ENCODE data around the gene MACO1. TPM values are rescaled to one million over a fixed set of nuclear protein-coding genes. Genes with fewer than 3 reads are reported as not detected.
"Not testable (repeated sequence)": the region's sequence is repeated elsewhere in the genome, so short reads cannot be mapped to it uniquely, and the experiment has no call there.

MACO1 gene
- total RNA-seq, 1 experiment from 2014 or later: 22.9 TPM

GRCh38 chr1:25389721-25390120 lies 41.0 kb upstream of the MACO1 start:
- H3K27ac ChIP-seq (ENCODE audit: low read depth, low read length, poor library complexity, severe bottlenecking); H3K9me3 ChIP-seq (ENCODE audit: low read depth, low read length, poor library complexity, severe bottlenecking); H3K4me1 ChIP-seq (ENCODE audit: insufficient read depth, low read length, poor library complexity, severe bottlenecking); H3K27me3 ChIP-seq (replicated peaks; ENCODE audit: insufficient read depth, low read depth, low read length, poor library complexity); DNase-seq (ENCODE audit: low spot score); POLR2A ChIA-PET (ENCODE audit: low non-redundant PET); H3K36me3 ChIP-seq (ENCODE audit: insufficient read depth, low read length, poor library complexity, severe bottlenecking); H3K4me3 ChIP-seq (ENCODE audit: low read depth, low read length, poor library complexity, severe bottlenecking); CTCF ChIA-PET; BruUV-seq (replicated peaks); intact Hi-C loops (cut with micrococcal nuclease; ENCODE audit: unreplicated experiment): not testable (repeated sequence)

DNA sequence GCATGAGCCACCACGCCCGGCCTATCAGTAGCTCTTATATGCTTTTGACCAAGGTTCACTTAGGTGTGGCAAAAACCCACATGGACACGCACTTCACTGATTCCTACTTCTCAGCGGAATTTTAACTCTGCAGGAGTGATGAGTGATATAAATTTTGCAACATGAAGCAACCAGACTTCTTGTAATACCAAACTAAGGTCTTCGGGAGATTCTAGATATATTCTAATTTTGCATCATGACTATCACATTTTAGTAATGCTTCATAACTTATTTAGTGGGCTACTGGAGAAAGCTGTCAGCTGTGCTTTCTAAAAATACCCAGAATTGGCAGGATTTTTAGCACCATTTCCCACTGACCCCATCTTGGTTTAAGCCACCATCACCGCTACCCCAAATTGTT lies 37.9 kb upstream of the MACO1 start:
- ChIA-PET POLR2A (ENCODE audit: low non-redundant PET) (no interaction called here), CTCF (no interaction called here)
- TF ChIP-seq, protein P1, sequence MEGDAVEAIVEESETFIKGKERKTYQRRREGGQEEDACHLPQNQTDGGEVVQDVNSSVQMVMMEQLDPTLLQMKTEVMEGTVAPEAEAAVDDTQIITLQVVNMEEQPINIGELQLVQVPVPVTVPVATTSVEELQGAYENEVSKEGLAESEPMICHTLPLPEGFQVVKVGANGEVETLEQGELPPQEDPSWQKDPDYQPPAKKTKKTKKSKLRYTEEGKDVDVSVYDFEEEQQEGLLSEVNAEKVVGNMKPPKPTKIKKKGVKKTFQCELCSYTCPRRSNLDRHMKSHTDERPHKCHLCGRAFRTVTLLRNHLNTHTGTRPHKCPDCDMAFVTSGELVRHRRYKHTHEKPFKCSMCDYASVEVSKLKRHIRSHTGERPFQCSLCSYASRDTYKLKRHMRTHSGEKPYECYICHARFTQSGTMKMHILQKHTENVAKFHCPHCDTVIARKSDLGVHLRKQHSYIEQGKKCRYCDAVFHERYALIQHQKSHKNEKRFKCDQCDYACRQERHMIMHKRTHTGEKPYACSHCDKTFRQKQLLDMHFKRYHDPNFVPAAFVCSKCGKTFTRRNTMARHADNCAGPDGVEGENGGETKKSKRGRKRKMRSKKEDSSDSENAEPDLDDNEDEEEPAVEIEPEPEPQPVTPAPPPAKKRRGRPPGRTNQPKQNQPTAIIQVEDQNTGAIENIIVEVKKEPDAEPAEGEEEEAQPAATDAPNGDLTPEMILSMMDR (conservative IDR thresholded peaks at IDR 0.05; ENCODE audit: low read depth, low read length): no peak
- no peak for TF ChIP-seq EZH2 (IDR thresholded peaks at IDR 0.05; ENCODE audit: borderline replicate concordance, low read depth, low read length, poor library complexity, severe bottlenecking)
- no peak for DNase-seq (ENCODE audit: low spot score)
- Histone ChIP-seq H3K36me3 (ENCODE audit: insufficient read depth, low read length, poor library complexity, severe bottlenecking) (no peaks in the 10 kb centered on the region), H3K4me3 (ENCODE audit: low read depth, low read length, poor library complexity, severe bottlenecking) (no peak overlapping the region), H3K27ac (ENCODE audit: low read depth, low read length, poor library complexity, severe bottlenecking) (no peak overlapping the region), H3K4me1 (ENCODE audit: insufficient read depth, low read length, poor library complexity, severe bottlenecking) (no peaks in the 10 kb centered on the region), H3K27me3 (replicated peaks; ENCODE audit: insufficient read depth, low read depth, low read length, poor library complexity) (no peaks in the 10 kb centered on the region), H3K9me3 (ENCODE audit: low read depth, low read length, poor library complexity, severe bottlenecking) (no peaks in the 10 kb centered on the region)
- intact Hi-C loops (cut with micrococcal nuclease; ENCODE audit: unreplicated experiment): no loop called here
- BruUV-seq (replicated peaks): no TSS peak

GRCh38 chr1:25397549-25397948 lies 33.1 kb upstream of the MACO1 start:
- POLR2A ChIA-PET (ENCODE audit: low non-redundant PET); intact Hi-C loops (cut with micrococcal nuclease; ENCODE audit: unreplicated experiment); BruUV-seq (replicated peaks); H3K4me3 ChIP-seq (ENCODE audit: low read depth, low read length, poor library complexity, severe bottlenecking); H3K27me3 ChIP-seq (replicated peaks; ENCODE audit: insufficient read depth, low read depth, low read length, poor library complexity); H3K4me1 ChIP-seq (ENCODE audit: insufficient read depth, low read length, poor library complexity, severe bottlenecking); CTCF ChIA-PET; DNase-seq (ENCODE audit: low spot score); H3K9me3 ChIP-seq (ENCODE audit: low read depth, low read length, poor library complexity, severe bottlenecking); H3K36me3 ChIP-seq (ENCODE audit: insufficient read depth, low read length, poor library complexity, severe bottlenecking); H3K27ac ChIP-seq (ENCODE audit: low read depth, low read length, poor library complexity, severe bottlenecking): not testable (repeated sequence)

DNA sequence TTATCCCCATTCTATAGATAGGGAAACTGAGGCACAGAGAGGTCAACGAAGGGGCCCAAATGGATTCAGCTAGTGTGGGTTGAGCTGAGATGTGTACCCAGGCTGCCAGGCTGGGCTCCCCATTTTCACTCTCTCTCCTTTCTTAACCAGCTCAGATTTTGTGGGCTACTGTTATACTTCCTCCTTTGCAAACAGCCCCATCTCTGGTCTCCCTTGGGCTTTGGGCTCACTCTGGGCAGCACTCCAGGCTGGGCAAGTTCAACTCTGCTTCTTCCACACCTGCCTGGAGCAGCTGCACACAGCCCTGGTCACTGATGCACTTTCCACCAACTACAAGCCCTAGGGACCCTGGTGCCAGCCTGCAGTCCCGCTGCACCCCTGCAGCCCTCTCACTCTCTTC lies 32.6 kb upstream of the MACO1 start:
- H3K9me3 ChIP-seq (ENCODE audit: low read depth, low read length, poor library complexity, severe bottlenecking); H3K4me1 ChIP-seq (ENCODE audit: insufficient read depth, low read length, poor library complexity, severe bottlenecking); H3K27ac ChIP-seq (ENCODE audit: low read depth, low read length, poor library complexity, severe bottlenecking); CTCF ChIA-PET; DNase-seq (ENCODE audit: low spot score); H3K36me3 ChIP-seq (ENCODE audit: insufficient read depth, low read length, poor library complexity, severe bottlenecking); POLR2A ChIA-PET (ENCODE audit: low non-redundant PET); H3K27me3 ChIP-seq (replicated peaks; ENCODE audit: insufficient read depth, low read depth, low read length, poor library complexity); intact Hi-C loops (cut with micrococcal nuclease; ENCODE audit: unreplicated experiment); H3K4me3 ChIP-seq (ENCODE audit: low read depth, low read length, poor library complexity, severe bottlenecking); BruUV-seq (replicated peaks): not testable (repeated sequence)
